T-helper 1 cell (primary cell): Measurements from ENCODE around the gene FOXK2.
"Not testable (repeated sequence)": the region's sequence is repeated elsewhere in the genome, so short reads cannot be mapped to it uniquely, and the experiment has no call there.

ENCODE experiments used
- DNase-seq, 5 donors: peaks; one replicate each; pipeline ENCODE4 v3.0.0-alpha.2; 2012 to 2020

Gene FOXK2

DNA sequence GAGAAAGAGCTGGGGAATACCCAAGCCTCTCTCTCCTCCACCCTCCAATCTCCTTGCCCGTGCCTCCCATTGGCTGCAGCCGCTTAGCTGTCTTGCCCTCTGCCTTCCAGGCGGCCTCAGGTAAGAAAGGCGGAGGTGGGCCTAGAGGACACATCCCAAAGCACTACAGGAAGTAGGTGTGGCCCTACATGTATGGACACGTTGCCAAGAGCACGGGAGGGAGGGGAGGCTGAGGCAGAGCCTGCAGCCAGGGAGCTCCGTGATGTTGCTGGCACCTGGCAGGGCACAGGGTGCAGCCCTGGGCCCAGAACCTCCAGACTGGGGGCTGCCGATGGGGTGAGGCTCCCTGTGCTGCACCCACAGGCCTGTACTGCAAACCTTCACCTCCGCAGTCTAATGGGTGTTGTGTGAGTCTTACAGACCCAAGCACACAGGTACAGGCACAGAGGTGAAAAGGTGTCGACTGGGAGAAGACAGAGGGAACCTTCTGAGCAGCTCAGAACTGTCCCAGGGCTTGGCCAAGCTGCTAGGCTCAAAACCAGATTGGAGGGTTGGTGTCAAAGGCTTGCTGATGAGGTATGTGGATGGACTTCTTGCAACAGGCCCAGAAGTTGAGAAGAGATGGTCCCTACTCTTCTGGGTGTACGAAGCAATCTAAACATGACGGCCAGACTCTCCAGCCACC is 23.5 kb upstream of the FOXK2 start:
- DNase-seq: no peak

GRCh38 chr17:82496529-82497434 is 22.8 kb upstream of the FOXK2 start:
- DNase-seq: peak; percentile 78 to 92 (median 85)

GRCh38 chr17:82497483-82498405 is 21.8 kb upstream of the FOXK2 start:
- peak in 4 of 5 donors; percentile 26 to 43 (median 38) for DNase-seq

DNA sequence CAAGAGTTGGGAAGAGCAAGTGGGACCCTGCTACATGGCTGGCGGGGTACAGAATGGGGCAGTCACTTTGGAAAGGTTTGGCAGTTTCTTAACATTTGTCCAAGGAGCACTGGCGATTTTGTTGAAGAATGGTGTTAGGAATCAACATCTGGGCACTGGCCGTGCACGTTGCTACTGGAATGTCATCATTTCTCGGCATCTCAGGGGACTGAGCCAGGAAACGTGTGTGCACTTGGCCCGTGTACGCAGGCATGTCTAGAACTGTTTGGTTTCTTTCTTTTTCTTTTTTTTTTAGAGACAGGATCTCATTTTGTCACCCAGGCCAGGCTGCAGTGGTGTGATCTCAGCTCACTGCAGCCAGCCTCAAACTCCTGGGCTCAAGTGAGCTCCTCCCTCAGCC is 17.3 kb upstream of the FOXK2 start:
- DNase-seq: no peak

DNA sequence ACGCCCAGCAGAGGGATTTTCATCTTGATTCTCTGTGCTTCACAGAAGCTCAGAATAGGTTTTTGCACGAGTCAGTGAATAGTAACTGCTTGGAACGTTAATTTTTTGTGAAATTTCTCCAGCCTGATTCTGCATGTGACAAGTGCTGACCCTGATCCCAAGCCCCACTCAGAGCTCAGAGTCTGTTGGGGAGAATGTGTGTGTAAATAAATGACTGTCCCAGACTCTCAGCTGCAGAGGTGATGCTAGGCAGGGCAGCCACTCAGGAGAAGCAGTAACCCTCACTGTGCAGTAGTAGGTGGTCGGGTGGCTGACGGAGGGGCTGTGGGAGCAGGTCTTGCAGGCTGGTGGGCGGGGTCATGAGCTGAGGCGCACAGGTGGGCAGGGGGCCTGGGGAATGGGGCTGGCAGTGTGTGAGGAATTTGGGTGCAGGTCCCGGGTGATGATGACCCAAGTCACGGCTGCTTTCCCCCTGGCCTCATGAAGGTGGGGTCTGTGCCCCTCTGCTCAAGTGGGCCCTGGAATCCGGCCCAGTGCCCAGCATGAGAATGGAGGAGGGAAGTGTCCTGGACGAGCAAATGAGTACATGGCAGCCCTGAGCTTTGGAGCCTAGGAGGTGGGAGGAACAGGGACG is 16.3 kb upstream of the FOXK2 start:
- DNase-seq: no peak

DNA sequence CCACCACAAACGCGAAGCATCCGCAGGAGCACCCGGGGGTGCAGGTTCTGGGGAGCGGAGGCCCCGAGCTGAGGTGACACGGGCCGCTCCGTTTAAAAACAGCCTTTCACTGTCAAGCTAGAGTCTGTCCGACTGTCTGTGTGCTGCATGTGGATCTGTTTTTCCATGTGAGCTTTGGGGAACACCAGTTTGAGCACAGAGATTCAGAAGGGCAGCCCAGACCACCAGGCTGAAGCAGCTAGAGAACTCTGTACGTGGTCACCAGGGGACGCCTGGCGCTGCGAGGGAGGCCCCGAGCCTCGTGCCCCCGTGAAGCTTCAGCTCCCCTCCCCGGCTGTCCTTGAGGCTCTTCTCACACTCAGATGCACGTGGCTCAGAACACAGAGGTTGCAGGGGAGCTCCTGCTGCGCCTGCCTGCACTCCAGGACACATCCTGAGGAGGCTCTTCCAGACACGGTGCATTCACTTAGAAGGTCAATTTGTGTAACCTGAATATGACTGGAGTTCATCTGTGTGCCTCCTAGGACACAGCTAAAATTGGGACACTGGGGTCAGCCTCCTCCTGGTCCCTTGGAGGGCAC is 15.7 kb upstream of the FOXK2 start:
- no peak for DNase-seq

DNA sequence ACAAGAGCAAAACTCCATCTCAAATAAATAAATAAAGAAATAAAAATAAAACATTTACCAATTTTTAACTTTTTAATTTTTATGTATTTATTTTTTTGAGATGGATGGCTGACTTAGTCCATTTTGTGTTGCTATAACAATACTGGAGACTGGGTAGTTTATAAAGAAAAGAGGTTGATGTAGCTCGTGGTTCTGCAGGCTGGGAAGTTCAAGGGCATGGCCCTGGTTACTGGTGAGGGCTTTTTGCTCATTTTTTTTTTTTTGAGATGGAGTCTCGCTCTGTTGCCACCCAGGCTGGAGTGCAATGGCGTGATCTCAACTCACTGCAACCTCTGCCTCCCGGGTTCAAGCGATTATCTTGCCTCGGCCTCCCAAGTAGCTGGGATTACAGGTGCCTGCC is 14.2 kb upstream of the FOXK2 start:
- no peak for DNase-seq

DNA sequence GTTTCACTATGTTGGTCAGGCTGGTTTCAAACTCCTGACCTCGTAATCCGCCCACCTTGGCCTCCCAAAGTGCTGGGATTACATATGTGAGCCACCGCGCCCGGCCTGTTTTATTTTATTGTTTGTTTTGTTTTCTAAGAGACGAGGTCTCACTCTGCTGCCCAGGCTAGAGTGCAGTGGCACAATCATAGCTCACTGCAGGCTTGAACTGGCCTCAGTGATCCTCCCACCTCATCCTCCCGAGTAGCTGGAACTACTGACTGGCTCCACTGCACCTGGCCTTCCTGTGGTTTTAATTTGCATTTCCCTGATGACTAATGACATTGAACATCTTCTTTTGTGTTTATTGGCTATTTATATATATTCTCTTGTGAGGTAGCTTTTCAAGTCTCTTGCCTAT is 13.1 kb upstream of the FOXK2 start:
- peak in 1 of 5 donors; percentile 53 for DNase-seq

DNA sequence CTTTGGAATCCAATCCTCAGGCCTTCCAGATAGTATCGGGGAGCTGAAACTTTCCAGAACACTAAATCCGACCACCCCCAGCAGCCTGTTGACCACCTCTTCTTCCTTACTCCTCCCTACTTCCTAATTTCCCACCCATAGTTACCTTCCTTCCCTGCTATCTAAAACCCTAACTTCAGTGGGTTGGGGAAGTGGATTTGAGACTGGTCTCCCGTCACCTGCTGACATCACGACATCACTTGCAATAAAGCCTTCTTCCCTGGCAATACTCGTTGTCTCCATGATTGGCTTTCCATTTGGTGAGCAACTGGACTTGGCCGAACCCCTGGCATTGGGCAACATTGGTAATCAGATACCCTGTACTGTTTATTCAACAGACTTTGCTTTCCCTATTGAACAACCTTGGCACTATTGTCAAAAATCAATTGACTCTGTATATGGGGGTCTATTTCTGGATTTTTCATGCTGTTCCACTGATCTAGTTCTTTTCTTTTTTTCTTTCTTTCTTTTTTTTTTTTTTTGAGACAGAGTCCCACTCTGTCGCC is 11.8 kb upstream of the FOXK2 start:
- no peak for DNase-seq

DNA sequence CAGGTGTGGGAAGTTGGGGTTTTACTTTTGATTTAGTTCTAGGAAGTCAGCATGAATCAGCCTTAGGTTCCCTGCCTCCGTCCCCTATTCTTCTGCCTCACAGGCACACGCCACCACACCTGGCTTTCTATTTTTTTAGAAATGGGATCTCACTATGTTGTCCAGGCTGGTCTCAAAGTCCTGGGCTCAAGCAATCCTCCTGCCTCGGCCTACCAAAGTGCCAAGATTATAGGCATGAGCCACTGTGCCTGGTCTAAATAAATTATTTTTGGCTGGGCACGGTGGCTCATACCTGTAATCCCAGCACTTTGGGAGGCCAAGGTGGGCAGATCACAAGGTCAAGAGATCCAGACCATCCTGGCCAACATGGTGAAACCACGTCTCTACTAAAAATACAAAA is 7.9 kb upstream of the FOXK2 start:
- DNase-seq: not testable (repeated sequence)

DNA sequence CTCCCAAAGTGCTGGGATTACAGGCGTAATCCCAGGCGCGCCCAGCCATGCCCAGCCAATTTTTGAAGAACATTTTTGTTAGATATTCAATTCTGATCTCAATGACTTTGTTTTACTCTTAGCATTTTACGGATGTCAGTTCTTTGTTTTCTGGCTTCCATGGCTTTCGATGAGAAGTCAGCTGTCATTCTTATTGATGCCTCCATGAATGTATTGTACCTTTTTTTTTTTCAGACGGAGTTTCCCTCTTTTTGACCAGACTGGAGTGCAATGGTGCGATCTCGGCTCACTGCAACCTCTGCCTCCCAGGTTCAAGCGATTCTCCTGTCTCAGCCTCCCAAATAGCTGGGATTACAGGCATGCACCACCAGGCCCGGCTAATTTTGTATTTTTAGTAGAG is 5.7 kb upstream of the FOXK2 start:
- DNase-seq: not testable (repeated sequence)

GRCh38 chr17:82517230-82517865 is 2.2 kb upstream of the FOXK2 start:
- DNase-seq: no peak

- DNase-seq: peak; percentile 16 to 53 (median 23)
These were observed 705 bp downstream of the FOXK2 start for GRCh38 chr17:82519971-82520903.

GRCh38 chr17:82524540-82524939 is 5.0 kb downstream of the FOXK2 start:
- DNase-seq: no peak

- DNase-seq: no peak
These were observed 6.2 kb downstream of the FOXK2 start for GRCh38 chr17:82525712-82526111.

- DNase-seq: no peak
These were observed 8.4 kb downstream of the FOXK2 start for GRCh38 chr17:82527898-82528297.

DNA sequence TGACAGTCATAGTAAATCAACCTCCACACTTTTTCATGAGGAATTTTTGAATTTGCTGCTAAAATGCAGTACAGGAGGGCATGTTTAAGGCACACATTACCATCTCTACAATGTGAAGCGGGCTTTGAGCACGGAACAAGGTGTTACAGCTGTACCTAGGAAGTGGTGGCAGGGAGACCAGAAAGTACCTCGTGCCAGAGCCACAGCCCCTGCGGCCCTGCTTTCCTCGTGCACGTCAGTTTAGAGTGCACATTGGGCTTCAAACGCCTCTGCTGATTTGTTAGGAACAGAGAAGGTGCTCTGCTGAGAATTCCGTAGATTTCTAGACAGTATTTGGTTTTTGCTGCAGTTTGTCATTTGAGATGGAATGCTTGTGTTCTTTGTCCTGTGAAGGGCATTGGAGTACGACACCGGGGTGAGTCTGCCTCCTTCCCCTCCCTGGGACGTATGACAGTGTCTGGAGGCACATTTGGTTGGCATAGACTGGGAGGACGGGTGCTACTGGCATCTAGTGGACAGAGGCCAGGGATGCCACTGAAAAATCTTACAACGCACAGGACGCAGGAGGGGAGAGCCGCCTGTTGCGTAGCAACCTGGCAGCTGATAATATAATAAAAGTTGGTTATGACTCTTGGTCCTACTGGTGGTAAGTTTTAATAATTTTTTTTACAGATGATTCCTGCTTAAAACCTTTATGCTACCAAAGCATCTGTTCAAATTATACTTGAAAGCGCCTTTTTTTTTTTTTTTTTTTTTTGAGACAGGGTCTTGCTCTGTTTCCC is 9.1 kb downstream of the FOXK2 start:
- DNase-seq: no peak

DNA sequence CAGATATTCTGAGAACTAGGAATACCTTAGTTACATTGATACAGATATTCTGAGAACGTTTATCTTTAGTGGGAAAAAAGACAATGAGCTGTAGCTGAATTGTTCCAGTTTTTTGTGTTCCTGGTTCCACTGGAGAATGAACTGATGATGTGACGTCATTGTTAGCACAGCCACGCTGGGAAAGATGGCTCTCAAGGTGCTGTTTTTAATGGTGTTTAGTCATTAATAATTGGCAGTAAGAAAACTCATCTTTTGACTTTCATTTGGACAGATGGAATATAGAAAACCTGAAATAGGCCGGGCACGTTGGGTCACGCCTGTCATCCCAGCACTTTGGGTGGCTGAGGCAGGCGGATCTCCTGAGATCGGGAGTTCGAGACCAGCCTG is 10.4 kb downstream of the FOXK2 start:
- DNase-seq: no peak

DNA sequence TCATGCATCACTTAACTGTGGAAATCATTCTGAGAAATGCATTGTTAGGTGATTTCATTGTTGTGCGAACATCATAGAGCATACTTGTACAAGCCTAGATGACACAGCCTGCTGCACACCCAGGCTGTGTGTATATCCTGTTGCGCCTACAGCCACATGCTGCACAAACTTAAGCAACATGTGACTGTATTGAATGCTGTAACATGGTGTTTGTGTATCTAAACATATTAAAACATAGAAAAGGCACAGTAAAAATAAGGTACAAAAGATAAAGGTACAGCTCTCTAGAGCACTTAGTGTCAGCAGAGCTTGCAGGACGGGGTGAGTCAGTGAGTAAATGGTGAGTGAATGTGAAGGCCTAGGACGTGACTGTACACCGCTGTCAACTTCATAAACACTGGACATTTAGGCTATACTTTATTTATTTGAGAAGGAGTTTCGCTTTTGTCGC is 11.9 kb downstream of the FOXK2 start:
- DNase-seq: no peak
